DND-41 (cell line): ENCODE results near the gene RYR3.

Experiments used
- EZH2 ChIP-seq: IDR thresholded peaks from 3 replicates; pipeline ENCODE4 v1.6.1; 2012; ENCODE audit warnings: borderline replicate concordance, low read depth, mild to moderate bottlenecking, moderate library complexity, low read length, inconsistent platforms; ENCODE audit not compliant: severe bottlenecking
- TF ChIP-seq, protein P1 (sequence below): IDR thresholded peaks from 2 replicates; pipeline ENCODE4 v1.5.1; 2012; ENCODE audit warnings: borderline replicate concordance, low read length, moderate library complexity, mild to moderate bottlenecking; ENCODE audit not compliant: poor library complexity, severe bottlenecking; ENCODE audit errors: extremely low read depth

DNA sequence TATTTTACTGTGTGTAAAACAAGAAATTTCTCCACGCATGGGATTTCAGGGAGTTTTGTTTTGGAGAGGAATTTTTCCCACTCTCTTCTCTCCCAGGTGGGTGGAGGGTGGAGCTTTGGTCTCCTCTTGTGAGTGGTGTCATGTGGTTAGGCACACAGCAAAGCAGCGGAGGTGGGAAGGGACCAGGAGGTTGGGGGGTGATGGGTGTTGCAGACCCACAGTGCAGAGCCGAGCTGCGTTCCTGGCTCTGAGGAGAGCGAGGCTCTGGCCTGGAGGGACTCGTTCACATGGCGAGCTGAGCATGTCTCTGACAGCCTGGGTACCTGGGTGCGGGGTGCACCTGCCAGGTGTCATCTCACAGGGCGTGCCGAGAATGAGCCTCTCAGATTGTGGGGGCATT lies 87.8 kb downstream of the RYR3 start:
- TF ChIP-seq, protein P1, sequence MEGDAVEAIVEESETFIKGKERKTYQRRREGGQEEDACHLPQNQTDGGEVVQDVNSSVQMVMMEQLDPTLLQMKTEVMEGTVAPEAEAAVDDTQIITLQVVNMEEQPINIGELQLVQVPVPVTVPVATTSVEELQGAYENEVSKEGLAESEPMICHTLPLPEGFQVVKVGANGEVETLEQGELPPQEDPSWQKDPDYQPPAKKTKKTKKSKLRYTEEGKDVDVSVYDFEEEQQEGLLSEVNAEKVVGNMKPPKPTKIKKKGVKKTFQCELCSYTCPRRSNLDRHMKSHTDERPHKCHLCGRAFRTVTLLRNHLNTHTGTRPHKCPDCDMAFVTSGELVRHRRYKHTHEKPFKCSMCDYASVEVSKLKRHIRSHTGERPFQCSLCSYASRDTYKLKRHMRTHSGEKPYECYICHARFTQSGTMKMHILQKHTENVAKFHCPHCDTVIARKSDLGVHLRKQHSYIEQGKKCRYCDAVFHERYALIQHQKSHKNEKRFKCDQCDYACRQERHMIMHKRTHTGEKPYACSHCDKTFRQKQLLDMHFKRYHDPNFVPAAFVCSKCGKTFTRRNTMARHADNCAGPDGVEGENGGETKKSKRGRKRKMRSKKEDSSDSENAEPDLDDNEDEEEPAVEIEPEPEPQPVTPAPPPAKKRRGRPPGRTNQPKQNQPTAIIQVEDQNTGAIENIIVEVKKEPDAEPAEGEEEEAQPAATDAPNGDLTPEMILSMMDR, result no peak
- TF ChIP-seq EZH2, result no peak
